GM15510 (cell line): ENCODE data around the gene C2orf92.

ENCODE experiments used
- POLR2A ChIP-seq: IDR thresholded peaks from 3 replicates; pipeline ENCODE4 v1.6.1; 2011; ENCODE audit warnings: borderline replicate concordance; ENCODE audit not compliant: insufficient read length; ENCODE audit errors: extremely low read depth

C2orf92 gene

GRCh38 chr2:97720746-97721145 lies 51.2 kb downstream of the C2orf92 start:
- TF ChIP-seq POLR2A = no peak

GRCh38 chr2:97722227-97722626 lies 52.7 kb downstream of the C2orf92 start:
- no peak for TF ChIP-seq POLR2A

- no peak for TF ChIP-seq POLR2A
Observed at GRCh38 chr2:97723156-97724072, 53.9 kb downstream of the C2orf92 start.

GRCh38 chr2:97724073-97724410 lies 54.5 kb downstream of the C2orf92 start:
- no peak for TF ChIP-seq POLR2A

GRCh38 chr2:97724501-97724900 lies 55.0 kb downstream of the C2orf92 start:
- TF ChIP-seq POLR2A = no peak

GRCh38 chr2:97724946-97725688 lies 55.6 kb downstream of the C2orf92 start:
- no peak for TF ChIP-seq POLR2A

GRCh38 chr2:97726261-97727064 lies 57.0 kb downstream of the C2orf92 start:
- no peak for TF ChIP-seq POLR2A

GRCh38 chr2:97727296-97727695 lies 57.8 kb downstream of the C2orf92 start:
- TF ChIP-seq POLR2A = no peak

- TF ChIP-seq POLR2A = no peak
Observed at GRCh38 chr2:97728091-97728731, 58.7 kb downstream of the C2orf92 start.

GRCh38 chr2:97730245-97730644 lies 60.7 kb downstream of the C2orf92 start:
- no peak for TF ChIP-seq POLR2A

- no peak for TF ChIP-seq POLR2A
Observed at GRCh38 chr2:97731274-97732020, 61.9 kb downstream of the C2orf92 start.

- no peak for TF ChIP-seq POLR2A
Observed at GRCh38 chr2:97732436-97733340, 63.2 kb downstream of the C2orf92 start.
